HUDEP-2 (cell line): ENCODE measurements around the gene KCNT1.
A peak's percentile ranks its signal among the peaks of the same experiment; 100 is the strongest.

Experiments used
- DNase-seq, 76 experiments: peaks; one replicate each; lab custom pipeline; 2025; ENCODE audit not compliant: unreplicated experiment in 76 of 76; lab: John Stamatoyannopoulos, UW

Gene KCNT1

DNA sequence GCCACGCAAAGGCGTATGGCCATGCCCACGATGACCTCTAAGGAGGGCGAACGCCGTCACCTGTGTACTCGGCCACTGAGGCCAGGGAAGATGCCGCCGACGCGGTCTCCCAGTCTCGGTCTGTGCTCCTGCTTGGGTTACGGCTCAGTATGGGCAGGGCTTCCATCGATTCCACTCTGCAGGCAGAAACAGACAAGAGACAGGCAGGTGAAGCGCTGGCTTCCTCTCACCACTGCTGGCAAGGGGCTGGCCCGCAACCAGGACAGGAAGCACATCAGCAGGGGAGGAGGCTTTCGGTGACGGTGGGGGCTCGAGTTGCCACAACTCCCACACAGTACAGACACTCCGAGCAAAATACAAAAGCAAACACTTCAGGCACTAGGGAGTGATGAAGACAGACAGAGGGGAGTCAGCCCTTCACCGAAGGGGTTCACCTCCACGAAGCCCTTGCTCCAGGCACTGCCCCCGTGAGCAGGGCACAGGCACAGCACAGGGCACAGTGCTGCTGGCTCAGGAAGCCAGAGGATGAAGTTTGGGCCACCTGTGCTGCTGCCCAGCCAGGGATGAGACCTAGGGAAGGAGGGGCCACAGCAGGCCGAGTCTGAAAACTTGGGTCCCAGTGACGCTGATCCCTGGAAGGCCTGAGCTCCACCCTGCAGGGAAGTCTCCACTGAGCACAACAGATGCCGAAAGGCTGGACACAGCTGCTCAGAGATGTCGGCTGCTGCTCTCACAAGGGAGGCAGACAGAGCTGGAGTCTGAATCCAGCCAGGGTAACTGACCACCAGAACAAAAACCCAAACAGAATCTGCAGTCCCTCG is 114.1 kb downstream of the KCNT1 start:
- no peak for DNase-seq

DNA sequence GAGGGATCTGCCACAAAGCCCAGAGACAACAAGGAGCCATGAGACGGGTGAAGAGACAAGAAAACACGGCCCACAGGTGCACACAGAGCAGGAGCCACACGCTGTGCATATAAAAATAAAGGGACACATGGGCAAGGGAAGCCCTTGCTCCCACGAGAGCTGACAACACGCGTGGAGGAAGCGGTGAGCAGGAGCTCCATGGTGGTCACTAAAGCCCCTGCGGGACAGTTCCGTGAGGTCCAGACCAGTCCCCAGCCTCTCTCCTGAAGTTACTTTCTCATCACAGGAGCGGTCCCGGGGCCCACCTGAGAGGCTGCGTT is 114.6 kb downstream of the KCNT1 start:
- no peak for DNase-seq

- DNase-seq, result no peak
Measured at GRCh38 chr9:135817951-135818717, 116.1 kb downstream of the KCNT1 start.

DNA sequence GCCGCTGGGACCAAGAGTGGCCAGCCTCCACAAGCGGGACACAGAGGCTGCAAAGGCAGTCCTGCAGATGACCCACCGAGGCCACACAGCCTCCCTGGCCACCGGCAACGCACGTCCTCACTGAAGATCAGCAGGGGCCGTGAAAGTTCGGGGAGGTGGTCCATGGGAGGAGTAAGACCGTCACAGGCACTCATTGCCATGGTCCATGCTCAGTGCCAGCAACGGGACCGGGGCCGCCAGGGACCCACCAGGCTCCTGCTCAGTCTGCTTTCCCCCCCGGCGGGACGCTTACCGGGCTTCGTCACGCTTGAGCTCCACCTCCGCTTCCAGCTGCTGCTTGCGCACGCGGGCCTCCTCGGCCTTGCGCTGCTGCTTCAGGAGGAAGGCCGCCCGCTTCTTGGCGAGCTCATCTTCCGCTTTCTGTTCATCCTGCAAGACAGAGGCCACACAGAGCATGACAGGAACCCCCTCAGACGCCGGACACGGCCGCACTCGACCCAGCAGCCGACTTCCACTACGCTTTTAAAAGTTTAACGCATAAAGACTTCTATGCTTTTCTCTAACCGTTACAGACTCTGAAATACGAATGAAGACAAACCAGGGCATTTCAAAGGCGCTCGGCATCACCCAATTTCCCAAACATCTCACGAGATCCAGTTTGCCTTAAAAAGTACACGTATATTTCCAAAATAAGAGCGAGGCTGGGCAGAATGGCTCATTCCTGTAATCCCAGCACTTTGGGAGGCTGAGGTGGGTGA is 116.9 kb downstream of the KCNT1 start:
- no peak for DNase-seq

DNA sequence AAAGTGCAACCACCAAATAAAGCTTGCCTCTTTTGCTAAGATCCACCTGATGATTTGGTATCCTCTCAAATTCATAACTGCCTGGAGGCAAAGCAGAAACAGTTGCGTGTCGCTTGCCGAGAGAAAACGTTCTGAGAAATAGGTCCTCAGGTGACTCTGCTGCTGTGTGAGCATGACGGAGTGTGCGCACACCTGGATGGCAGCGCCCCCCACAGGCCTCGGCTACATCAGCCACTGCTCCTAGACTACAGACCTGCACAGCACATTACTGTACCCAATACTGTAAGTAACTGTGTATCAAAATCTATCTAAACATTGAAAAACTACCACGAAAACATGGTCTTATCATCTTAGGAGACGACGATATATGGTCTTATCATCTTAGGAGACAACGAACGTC is 117.9 kb downstream of the KCNT1 start:
- DNase-seq, result no peak

GRCh38 chr9:135820661-135821060 is 118.7 kb downstream of the KCNT1 start:
- DNase-seq, result no peak

DNA sequence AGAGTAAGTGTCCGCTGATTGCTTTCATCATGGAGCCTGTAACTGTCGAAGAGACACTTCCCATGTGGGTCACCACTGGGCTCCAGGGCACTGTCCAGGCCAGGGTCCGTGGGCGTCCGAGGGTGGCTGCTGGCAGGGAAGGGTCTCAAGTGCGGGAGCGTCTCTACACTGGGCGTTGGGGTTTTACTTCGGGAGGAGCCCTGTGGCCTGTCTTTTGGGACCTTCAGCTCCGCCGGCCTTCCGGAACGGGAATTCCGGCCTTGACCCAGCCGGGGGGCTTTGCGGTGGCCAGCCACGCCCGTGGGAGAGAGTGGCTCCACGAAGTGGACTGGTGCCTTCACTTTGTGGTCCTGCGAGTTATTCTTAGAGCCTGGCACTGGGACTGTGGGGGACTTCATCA is 119.1 kb downstream of the KCNT1 start:
- DNase-seq, result no peak

- DNase-seq, result no peak
Measured at GRCh38 chr9:135821733-135822373, 119.9 kb downstream of the KCNT1 start.

GRCh38 chr9:135822374-135822755 is 120.4 kb downstream of the KCNT1 start:
- DNase-seq, result no peak

GRCh38 chr9:135823036-135823435 is 121.1 kb downstream of the KCNT1 start:
- no peak for DNase-seq

GRCh38 chr9:135825435-135826187 is 123.6 kb downstream of the KCNT1 start:
- no peak for DNase-seq

DNA sequence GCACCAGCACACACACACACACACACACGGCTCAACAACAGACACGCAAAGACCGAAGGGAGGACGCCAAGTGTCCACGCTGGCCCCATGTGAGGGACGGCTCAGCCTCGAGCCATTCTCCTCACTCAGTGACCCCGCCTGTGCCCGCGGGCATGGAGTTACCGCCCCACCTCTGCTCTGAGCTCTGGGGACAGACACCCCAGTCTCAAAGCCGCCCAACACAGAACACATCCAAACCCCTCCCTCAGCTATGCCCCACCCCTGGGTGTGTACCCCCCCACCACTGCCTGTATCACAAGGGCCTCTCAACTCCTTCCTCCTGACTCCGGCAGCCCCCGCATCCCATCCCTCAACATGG is 124.2 kb downstream of the KCNT1 start:
- no peak for DNase-seq

DNA sequence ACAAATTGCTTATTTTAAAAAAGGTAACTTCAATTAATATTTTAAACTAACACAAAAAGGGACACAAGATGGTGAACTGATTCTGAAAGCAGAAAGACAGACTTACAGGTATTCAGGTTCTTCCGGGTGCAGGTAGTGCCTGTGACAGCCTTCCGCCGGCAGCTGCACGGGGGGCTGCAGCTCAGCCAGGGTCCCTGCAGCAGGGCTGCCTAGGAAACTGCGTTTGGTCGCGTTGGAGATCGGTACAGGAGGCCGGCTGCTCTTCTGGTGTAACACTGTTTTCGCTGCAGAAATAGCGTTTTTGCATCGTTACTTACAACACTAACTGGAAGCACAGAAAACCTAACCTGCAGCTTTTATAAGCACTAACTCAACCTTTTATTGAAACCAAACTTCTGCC is 125.3 kb downstream of the KCNT1 start:
- DNase-seq, result no peak

- peak in 5 of 76 experiments; percentile 10 to 19 (median 10) for DNase-seq
Measured at GRCh38 chr9:135827866-135828580, 126.0 kb downstream of the KCNT1 start.

DNA sequence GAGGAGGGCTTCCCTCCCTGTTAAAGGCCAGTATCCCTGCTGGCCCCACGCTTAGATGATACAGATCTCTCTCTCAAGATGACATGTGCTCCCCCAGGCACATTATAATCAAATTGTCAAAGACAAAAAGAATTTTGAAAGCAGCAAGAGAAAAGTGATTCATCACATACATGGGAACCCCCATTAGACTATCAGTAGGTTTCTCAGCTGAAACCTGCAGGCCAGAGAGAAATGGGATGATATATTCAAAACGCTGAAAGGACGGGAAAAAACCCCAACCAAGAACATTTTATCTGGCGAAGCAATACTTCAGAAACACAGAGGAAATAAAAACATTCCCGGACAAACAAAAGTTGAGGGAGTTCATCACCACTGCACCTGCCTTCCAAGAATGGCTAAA is 126.7 kb downstream of the KCNT1 start:
- no peak for DNase-seq

GRCh38 chr9:135830496-135830895 is 128.5 kb downstream of the KCNT1 start:
- no peak for DNase-seq

DNA sequence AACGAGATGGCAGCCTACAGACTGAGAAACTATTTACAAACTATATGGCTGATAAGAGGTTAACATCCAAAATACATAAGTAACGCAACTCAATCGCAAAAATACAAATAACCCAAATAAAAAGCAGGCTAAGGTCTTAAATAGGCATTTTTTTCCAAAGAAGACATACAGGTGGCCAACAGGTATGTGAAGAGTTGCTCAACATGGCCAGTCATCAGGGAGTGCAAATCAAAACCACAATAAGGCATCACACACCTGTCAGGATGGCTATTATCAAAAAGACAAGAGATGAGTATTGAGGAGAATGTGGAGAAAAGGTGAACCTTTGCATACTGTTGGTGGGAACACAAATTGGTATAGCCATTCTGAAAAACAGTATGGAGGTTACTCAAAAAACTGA is 131.9 kb downstream of the KCNT1 start:
- no peak for DNase-seq

GRCh38 chr9:135835131-135835530 is 133.1 kb downstream of the KCNT1 start:
- DNase-seq, result no peak

- no peak for DNase-seq
Measured at GRCh38 chr9:135839516-135839915, 137.5 kb downstream of the KCNT1 start.

- DNase-seq, result no peak
Measured at GRCh38 chr9:135840107-135840506, 138.1 kb downstream of the KCNT1 start.
